ENCODE results near the gene RNGTT.
A peak's percentile ranks its signal among the peaks of the same experiment; 100 is the strongest.
"Not testable (repeated sequence)": the region's sequence is repeated elsewhere in the genome, so short reads cannot be mapped to it uniquely, and the experiment has no call there.

Gene RNGTT

DNA sequence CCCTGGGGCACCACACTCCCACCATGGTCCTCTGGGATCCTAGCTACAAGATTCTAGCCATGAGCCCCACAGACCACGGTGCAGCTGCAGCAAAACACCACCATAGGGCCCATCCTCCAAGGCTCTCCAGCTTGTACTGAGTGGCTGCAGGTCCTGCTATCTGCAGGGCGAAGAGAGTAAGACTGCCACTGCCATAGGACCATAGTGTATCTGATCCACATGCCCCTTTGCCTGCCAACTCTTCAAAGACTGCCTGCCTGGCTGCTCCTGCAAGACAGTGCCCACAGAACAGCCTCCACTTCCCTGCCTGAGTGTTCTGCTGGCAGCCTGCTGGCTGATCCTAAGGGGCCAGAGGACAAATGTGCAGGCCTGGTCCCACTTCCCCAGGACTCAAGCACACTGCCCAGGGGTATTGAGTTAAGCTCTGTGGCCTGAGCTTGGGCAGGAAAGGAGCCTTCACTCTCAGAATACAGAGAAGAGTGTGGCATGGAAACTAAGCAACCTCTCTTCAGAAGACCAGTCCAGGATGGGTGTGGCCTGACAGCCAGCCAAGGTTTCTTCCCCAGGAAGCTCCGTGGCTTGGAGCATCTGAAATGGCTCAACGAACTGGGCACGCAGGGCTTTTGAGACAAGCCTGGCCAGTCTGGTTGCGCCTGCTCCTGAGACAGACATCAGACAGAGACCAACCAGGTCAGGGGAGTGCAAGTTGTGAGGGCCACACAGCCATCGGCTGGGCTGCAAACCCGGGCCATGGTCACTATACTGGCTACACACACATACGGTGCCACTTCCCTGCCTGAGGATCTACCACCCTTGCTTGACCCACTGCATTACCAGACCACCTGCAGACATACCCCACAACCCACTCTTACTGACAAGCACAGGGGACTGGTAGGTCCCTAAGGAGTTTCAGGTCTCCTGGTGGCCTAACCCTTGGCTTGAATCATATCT is 54.5 kb downstream of the RNGTT start:
- no peak overlapping the region for H3K4me3 Mint-ChIP-seq
- peaks cover 18% of the 10 kb centered on the region for H3K36me3 Mint-ChIP-seq
- no peak overlapping the region for H3K27ac Mint-ChIP-seq
- no peaks in the 10 kb centered on the region for H3K27me3 Mint-ChIP-seq
- peaks cover 4% of the 10 kb centered on the region for H3K9me3 Mint-ChIP-seq (ENCODE audit: low read depth)
- peaks cover 48% of the 10 kb centered on the region for H3K4me1 Mint-ChIP-seq (ENCODE audit: low read depth)

DNA sequence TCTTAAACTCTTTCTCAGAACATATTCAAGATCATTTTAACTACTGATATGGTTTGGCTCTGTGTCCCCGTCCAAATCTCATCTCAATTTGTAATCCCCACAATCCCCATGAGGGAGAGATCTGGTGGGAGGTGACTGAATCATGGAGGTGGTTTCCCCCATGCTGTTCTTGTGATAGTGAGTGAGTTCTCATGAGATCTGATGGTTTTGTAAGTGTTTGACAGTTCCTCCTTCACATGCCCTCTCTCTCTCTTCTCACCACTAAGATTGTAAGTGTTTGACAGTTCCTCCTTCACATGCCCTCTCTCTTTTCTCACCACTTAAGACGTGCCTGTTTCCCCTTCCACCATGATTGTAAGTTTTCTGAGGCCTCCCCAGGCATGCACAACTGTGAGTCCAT is 56.3 kb downstream of the RNGTT start:
- not testable (repeated sequence) for H3K9me3 Mint-ChIP-seq (ENCODE audit: low read depth); H3K27ac Mint-ChIP-seq; H3K4me3 Mint-ChIP-seq; H3K27me3 Mint-ChIP-seq
- Mint-ChIP-seq H3K36me3 (peaks cover 22% of the 10 kb centered on the region), H3K4me1 (ENCODE audit: low read depth) (peaks cover 35% of the 10 kb centered on the region)

DNA sequence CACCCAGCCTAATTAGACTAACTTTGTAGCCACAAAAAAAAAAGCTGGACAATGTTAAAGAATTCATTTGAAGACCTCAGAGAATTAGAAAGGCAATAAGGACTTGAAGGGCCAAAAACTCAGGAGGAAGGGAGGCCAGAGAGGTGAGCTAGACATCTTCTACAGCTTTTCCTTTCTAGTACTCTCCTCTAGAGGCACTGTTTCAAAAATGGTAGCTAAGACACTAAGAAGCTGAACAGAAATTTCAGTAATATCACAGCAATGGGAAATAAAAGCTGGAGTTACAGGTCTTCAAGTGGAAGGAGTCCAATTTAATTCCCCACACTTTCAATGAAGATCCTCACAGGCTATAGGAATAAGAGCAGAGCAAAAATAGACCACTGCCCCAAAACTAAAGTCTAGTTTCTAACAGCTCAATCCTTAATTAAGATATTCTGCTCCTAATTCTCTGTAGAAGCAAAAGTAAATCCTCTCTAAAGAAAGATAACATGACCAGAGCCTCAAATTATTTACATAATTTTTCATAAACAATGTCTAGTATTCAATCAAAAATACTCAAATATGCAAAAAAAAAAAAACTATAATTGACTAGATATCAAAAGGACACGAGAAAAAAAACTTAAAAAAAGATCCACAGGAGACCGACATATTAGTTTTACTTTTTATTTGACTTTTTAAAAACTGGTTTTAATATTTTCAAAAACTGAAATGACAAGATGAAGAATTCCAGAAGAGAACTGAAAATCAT is 63.7 kb downstream of the RNGTT start:
- Mint-ChIP-seq H3K27me3 (no peaks in the 10 kb centered on the region), H3K9me3 (ENCODE audit: low read depth) (no peaks in the 10 kb centered on the region), H3K4me1 (ENCODE audit: low read depth) (no peaks in the 10 kb centered on the region), H3K27ac (no peak overlapping the region), H3K4me3 (no peak overlapping the region), H3K36me3 (peaks cover 12% of the 10 kb centered on the region)

DNA sequence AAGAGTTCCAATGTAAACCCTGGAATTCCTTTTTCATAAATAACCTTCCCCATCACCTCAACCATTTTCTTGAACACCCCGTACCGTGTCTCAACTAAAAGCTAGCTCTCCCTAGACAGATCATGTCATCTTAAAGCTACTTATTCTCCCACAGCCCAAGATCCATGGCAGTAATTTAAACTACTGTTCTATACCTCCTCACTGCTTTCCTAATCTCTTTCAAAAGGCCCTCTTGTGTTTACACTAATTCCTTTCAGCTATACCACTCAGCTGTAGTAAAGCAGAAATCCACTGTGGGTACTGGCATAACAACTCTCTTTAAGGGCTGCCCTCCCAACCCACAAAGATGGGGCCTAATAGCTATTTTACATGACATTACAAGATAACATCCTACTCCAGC is 67.5 kb downstream of the RNGTT start:
- no peak overlapping the region for H3K4me3 Mint-ChIP-seq
- peaks cover 4% of the 10 kb centered on the region for H3K36me3 Mint-ChIP-seq
- H3K4me1 Mint-ChIP-seq (ENCODE audit: low read depth): no peaks in the 10 kb centered on the region
- no peaks in the 10 kb centered on the region for H3K27me3 Mint-ChIP-seq
- H3K9me3 Mint-ChIP-seq (ENCODE audit: low read depth): no peaks in the 10 kb centered on the region
- no peak overlapping the region for H3K27ac Mint-ChIP-seq

DNA sequence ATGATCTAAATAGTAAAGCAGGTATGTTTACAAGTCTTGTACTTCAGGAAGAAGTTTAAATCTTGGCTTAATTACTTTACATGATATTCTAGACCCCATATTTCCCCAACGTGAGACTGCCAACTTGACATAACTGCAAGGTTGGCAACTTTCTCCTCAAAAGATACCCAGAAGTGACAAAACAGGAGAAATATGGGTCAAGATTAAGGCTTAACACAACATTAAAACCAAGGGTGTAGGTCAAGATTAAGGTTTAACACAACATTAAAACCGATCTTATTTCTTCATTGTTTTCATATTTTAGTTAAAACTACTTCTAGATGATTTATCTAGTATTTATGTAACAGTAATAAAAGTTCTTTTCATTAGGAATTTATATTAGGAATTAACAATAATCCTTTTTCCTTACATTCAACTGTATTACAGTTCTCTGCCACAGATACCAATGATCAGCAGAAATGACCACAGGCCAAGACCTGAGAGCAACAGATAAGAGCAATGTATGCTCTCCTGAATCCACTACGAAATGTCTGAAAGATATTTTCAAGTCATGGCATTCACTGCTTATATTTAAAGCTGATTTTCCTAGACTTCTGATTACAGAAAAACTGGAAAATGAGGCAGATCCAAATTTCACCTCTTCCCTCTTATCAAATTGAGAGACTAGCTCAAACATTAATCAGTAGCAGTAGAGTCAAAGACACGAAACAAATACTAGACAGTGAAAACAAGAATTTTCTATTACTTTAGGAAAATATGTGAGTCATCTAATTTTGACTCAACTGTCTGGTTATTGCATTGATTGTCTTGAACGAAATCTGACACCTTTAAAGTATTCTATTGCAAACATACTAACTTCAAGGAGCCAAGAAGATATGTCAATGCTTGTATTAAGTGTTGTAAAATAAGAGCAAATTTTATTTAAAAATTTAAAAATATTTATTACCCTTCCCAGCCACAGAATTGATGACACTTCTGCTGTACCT is 72.3 kb downstream of the RNGTT start:
- H3K9me3 Mint-ChIP-seq (ENCODE audit: low read depth): no peaks in the 10 kb centered on the region
- no peak overlapping the region for H3K27ac Mint-ChIP-seq
- peaks cover 8% of the 10 kb centered on the region for H3K36me3 Mint-ChIP-seq
- no peaks in the 10 kb centered on the region for H3K27me3 Mint-ChIP-seq
- no peaks in the 10 kb centered on the region for H3K4me1 Mint-ChIP-seq (ENCODE audit: low read depth)
- H3K4me3 Mint-ChIP-seq: no peak overlapping the region

DNA sequence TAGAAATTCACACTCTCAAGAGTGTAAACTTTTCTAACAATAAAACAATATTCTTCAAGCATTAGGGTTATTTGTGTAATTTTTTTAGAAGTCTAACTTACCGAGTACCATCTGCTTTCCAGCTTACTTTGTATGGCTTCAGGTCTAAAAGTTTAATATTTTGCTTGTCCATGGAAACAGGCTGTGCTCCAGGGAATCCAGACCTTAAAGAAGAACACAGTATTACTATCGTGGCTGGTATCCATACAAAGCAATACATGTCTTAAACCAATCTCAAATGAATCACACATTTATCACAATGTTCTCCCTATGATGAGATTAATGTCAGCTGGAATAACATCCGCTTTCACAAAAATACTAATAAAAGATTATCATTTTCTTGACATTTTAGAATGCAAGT is 73.0 kb downstream of the RNGTT start:
- Mint-ChIP-seq H3K4me1 (ENCODE audit: low read depth) (no peaks in the 10 kb centered on the region), H3K27me3 (no peaks in the 10 kb centered on the region), H3K27ac (no peak overlapping the region), H3K36me3 (peaks cover 12% of the 10 kb centered on the region), H3K9me3 (ENCODE audit: low read depth) (no peaks in the 10 kb centered on the region), H3K4me3 (no peak overlapping the region)

DNA sequence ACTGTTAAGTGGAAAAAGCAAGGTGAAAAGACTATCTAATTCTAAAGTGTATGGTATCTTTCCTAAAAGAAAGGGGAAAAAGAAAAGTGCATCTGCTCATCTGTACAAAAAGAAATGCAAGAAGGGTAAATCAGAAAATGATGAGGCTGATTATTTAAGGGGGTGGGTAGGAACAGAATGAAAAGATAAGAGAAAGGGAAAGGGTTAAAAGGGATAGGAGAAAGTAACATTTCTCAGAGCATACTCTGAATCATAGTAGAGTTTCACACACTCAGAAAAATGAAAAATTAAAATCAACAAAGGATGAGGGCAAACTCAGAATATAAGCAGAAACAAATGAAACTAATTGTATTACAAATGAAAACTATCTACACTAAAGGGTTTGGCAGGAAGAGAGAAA is 79.1 kb downstream of the RNGTT start:
- Mint-ChIP-seq H3K36me3 (peaks cover 21% of the 10 kb centered on the region), H3K4me1 (ENCODE audit: low read depth) (peaks cover 8% of the 10 kb centered on the region), H3K4me3 (no peak overlapping the region), H3K27ac (peak overlapping the region; percentile 51), H3K27me3 (no peaks in the 10 kb centered on the region), H3K9me3 (ENCODE audit: low read depth) (no peaks in the 10 kb centered on the region)

DNA sequence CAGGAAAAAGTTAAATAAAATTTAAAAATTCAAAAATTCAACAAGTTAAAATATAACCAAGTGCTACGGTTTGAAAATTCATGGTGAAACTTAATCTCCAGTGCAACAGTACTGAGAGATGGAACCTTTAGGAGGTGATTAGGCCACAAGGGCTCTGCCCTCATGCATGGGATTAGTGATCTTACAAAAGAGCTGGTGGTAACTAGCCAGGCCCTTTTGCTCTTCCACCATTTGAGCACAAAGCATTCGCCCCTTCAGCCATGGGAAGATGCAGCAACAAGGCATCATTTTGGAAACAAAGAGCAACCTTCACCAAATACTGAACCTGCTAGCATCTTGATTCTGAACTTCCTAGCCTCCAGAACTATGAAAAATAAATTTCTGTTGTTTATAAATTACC is 80.9 kb downstream of the RNGTT start:
- Mint-ChIP-seq H3K36me3 (peaks cover 23% of the 10 kb centered on the region), H3K27ac (no peak overlapping the region)

DNA sequence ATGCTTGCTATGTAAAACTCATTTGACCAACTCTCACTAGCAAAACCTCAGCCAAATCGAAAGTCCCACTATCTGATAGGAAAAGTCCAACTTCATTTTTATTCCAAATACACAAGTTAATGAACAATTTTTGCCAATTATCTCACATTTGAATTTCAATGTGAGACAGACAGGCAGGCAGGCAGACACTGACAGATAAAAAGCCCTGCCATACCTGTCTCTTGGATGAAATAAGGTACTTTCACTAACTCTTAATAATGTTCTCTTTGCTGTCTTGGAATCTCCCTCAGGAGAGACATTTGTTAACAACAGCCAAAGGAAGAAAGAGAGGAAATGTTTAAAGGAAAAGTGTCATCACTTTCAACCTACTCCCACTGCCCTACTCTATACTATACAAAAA is 82.0 kb downstream of the RNGTT start:
- H3K27ac Mint-ChIP-seq: no peak overlapping the region
- H3K9me3 Mint-ChIP-seq (ENCODE audit: low read depth): no peaks in the 10 kb centered on the region
- peaks cover 16% of the 10 kb centered on the region for H3K36me3 Mint-ChIP-seq
- H3K4me3 Mint-ChIP-seq: no peak overlapping the region
- peaks cover 8% of the 10 kb centered on the region for H3K4me1 Mint-ChIP-seq (ENCODE audit: low read depth)
- no peaks in the 10 kb centered on the region for H3K27me3 Mint-ChIP-seq

More for the DNA sequence above, 80.9 kb downstream of the RNGTT start:
- no peak overlapping the region for H3K4me3 Mint-ChIP-seq
- H3K9me3 Mint-ChIP-seq (ENCODE audit: low read depth): no peaks in the 10 kb centered on the region
- peaks cover 8% of the 10 kb centered on the region for H3K4me1 Mint-ChIP-seq (ENCODE audit: low read depth)
- no peaks in the 10 kb centered on the region for H3K27me3 Mint-ChIP-seq

DNA sequence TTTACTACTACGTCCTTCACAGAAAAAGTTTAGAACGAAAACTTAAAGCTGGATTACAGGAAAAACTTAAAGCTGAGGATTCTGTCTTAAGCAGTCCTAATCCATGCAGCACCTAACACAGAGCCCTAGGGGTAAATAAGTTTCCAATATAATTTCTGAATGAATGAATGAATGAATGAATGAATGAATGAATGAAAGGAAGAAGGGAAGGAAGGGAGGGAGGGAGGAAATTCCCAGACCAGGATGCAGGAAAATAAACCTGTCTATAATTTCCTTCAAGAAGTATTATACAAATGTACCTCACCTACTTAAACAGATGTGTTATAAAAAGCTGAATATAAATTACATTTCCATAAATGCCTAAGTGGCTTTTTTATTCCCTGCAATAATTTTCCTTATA is 83.4 kb downstream of the RNGTT start:
- H3K27me3 Mint-ChIP-seq: no peaks in the 10 kb centered on the region
- H3K4me3 Mint-ChIP-seq: no peak overlapping the region

DNA sequence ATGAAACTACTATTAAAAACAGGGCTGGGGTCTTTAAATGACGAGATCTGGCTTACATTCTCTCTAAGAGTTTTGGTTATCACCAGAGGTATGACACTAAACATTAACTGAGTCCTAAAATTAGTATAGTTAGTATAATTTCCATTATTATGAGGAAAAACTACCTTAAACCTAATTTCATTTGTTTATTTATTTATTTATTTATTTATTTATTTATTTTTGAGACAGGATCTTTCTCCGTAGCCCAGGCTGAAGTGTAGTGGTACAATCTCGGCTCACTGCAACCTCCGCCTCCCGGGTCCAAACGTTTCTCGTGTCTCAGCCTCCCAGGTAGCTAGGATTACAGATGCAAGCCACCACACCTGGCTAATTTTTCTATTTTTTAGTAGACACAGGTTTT is 85.5 kb downstream of the RNGTT start:
- Mint-ChIP-seq H3K9me3 (ENCODE audit: low read depth) (no peaks in the 10 kb centered on the region), H3K27ac (no peak overlapping the region), H3K4me3 (no peak overlapping the region)

More for the DNA sequence above, 83.4 kb downstream of the RNGTT start:
- Mint-ChIP-seq H3K27ac (no peak overlapping the region), H3K36me3 (peaks cover 8% of the 10 kb centered on the region), H3K9me3 (ENCODE audit: low read depth) (no peaks in the 10 kb centered on the region), H3K4me1 (ENCODE audit: low read depth) (peaks cover 8% of the 10 kb centered on the region)

DNA sequence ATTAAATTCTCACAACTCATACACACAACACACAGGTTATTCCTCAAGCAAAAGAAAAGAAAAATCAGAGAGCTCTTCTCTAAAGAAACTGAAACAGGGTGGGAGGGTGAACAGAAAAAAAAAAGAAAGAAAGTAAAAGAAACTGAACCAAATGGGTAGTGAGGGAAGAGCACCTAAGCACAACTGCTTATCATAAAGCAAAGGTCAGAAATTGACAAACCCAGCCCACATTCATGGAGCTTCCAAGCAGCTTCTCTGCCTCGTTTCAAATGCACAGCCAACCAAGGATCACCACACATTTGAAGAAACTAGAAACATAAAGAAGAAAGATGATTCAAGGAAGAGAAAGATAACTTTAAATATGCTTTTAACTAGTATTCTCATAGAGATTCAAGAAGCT is 90.5 kb downstream of the RNGTT start:
- peaks cover 10% of the 10 kb centered on the region for H3K4me1 Mint-ChIP-seq (ENCODE audit: low read depth)
- H3K9me3 Mint-ChIP-seq (ENCODE audit: low read depth): no peaks in the 10 kb centered on the region
- H3K36me3 Mint-ChIP-seq: no peaks in the 10 kb centered on the region
- H3K27me3 Mint-ChIP-seq: no peaks in the 10 kb centered on the region
- no peak overlapping the region for H3K4me3 Mint-ChIP-seq
- peak overlapping the region; percentile 30 for H3K27ac Mint-ChIP-seq

More for the DNA sequence above, 85.5 kb downstream of the RNGTT start:
- H3K36me3 Mint-ChIP-seq: peaks cover 3% of the 10 kb centered on the region
- peaks cover 6% of the 10 kb centered on the region for H3K4me1 Mint-ChIP-seq (ENCODE audit: low read depth)
- no peaks in the 10 kb centered on the region for H3K27me3 Mint-ChIP-seq

DNA sequence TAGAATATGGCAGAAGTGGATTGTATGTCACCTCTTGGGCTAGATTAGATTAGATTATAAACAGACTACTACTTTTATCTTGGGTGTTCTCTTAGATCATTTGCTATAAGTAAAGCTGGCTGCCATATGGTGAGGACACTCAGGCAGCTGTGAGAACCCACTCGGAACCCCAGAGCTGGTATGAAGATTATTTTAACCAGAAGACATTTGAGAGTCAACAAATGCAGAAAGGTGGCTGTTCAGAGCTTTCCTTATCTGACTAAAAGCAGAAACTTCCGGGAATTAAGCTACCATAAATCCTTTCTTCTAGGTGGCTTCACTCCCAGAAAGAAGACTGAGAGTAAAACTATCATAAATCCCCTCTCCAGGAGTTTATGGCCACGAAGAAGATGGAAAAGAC is 91.9 kb downstream of the RNGTT start:
- Mint-ChIP-seq H3K36me3 (peaks cover 3% of the 10 kb centered on the region), H3K9me3 (ENCODE audit: low read depth) (no peaks in the 10 kb centered on the region), H3K4me1 (ENCODE audit: low read depth) (peaks cover 19% of the 10 kb centered on the region), H3K27ac (no peak overlapping the region), H3K27me3 (no peaks in the 10 kb centered on the region), H3K4me3 (no peak overlapping the region)

DNA sequence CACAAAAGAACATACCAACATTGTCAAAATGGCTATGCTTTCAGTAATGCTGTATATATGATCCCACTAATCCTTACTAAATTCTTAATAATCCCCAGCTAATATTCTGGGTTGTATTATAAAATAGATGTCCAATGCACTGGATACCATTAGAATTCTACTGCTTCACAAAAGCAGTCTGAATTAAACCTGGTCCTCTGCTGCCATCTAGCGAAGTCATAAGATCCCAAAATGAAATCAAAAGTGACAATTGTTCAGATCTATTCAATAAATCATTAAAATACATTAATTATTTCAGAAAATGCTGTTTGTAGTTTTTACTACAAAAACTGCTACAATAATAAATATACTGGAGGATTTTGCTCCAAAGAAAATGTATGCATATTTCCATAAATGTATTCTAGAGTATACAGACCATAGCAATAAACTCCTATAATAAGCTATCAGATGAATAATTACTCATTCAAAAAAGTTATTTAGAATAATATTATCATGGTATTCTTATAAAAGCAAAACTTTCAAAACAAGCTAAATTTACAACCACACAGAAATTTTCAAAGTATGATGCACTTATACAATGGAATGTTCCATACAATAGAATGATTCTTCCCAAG is 92.6 kb downstream of the RNGTT start:
- no peaks in the 10 kb centered on the region for H3K9me3 Mint-ChIP-seq (ENCODE audit: low read depth)
- H3K4me3 Mint-ChIP-seq: no peak overlapping the region
- H3K4me1 Mint-ChIP-seq (ENCODE audit: low read depth): peaks cover 25% of the 10 kb centered on the region
- H3K36me3 Mint-ChIP-seq: peaks cover 7% of the 10 kb centered on the region
- H3K27ac Mint-ChIP-seq: no peak overlapping the region
- no peaks in the 10 kb centered on the region for H3K27me3 Mint-ChIP-seq

Data from activated naive CD8-positive, alpha-beta T cell (primary cell).